ENCODE data around the gene AURKB.
A peak's percentile ranks its signal among the peaks of the same experiment; 100 is the strongest.
"Not testable (repeated sequence)": the region's sequence is repeated elsewhere in the genome, so short reads cannot be mapped to it uniquely, and the experiment has no call there.

AURKB gene

DNA sequence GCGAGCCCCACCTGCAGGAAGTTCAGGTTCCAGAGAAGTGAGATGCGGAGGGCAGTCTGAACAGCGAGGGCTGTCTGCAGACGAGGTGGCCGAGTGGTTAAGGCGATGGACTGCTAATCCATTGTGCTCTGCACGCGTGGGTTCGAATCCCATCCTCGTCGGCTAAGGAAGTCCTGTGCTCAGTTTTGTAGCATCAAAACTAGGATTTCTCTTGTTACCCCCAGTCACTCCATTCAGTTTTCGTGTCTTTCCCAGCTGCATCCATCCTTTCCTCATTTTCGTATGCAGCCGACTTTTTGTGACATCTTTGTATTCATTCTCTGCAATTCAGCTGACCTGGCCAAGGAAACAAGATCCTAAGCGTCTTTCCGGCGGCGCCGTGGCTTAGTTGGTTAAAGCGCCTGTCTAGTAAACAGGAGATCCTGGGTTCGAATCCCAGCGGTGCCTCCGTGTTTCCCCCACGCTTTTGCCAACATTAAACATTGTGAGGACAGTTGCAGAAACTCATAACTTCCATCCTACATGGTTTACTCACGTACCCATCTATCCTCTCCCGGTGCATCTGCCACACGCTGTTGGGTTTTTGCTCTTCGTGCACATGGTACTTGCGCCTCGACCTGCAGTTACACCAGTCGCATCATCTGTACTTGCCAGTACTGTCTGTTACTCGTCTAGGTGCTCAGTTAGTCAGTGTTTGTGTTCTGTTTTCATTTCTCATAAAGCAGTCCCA lies 23.4 kb downstream of the AURKB start:
- Histone ChIP-seq H3K4me3 (ENCODE audit: low read depth, low read length) (peak overlapping the region; percentile 90), H3K79me2 (ENCODE audit: control insufficient read depth, insufficient read depth, low read length, unreplicated experiment) (peaks cover 9% of the 10 kb centered on the region), H3K4me1 (ENCODE audit: control insufficient read depth, insufficient read depth, low read length, unreplicated experiment) (peaks cover 20% of the 10 kb centered on the region), H2AFZ (ENCODE audit: low read length, unreplicated experiment) (peak overlapping the region; percentile 71), H3K27me3 (ENCODE audit: insufficient read depth, low read length) (no peaks in the 10 kb centered on the region), H3K27ac (ENCODE audit: low read depth, low read length) (peak overlapping the region; percentile 83), H3K36me3 (ENCODE audit: insufficient read depth, low read length) (no peaks in the 10 kb centered on the region)

DNA sequence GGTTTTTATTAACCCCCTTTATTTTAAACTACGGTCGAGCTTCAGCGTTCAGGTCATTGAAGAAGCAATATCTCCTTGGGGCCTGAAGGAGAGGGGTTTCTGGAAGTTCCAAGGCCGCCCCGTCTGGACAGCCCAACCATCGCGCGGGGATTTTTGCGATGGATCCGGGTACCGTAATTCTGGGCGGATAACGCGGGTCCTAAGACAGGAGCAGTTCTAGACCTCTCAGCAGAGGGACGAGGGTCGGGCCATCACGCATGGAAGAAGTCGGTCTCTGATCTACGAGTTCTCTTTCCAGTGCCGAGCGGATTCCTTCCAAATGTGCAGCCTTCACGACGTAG lies 24.0 kb downstream of the AURKB start:
- Histone ChIP-seq H3K27ac (ENCODE audit: low read depth, low read length) (peak overlapping the region; percentile 83), H3K79me2 (ENCODE audit: control insufficient read depth, insufficient read depth, low read length, unreplicated experiment) (peaks cover 9% of the 10 kb centered on the region), H3K27me3 (ENCODE audit: insufficient read depth, low read length) (no peaks in the 10 kb centered on the region), H3K4me1 (ENCODE audit: control insufficient read depth, insufficient read depth, low read length, unreplicated experiment) (peaks cover 20% of the 10 kb centered on the region), H2AFZ (ENCODE audit: low read length, unreplicated experiment) (peak overlapping the region; percentile 71), H3K36me3 (ENCODE audit: insufficient read depth, low read length) (no peaks in the 10 kb centered on the region), H3K4me3 (ENCODE audit: low read depth, low read length) (peak overlapping the region; percentile 90)

DNA sequence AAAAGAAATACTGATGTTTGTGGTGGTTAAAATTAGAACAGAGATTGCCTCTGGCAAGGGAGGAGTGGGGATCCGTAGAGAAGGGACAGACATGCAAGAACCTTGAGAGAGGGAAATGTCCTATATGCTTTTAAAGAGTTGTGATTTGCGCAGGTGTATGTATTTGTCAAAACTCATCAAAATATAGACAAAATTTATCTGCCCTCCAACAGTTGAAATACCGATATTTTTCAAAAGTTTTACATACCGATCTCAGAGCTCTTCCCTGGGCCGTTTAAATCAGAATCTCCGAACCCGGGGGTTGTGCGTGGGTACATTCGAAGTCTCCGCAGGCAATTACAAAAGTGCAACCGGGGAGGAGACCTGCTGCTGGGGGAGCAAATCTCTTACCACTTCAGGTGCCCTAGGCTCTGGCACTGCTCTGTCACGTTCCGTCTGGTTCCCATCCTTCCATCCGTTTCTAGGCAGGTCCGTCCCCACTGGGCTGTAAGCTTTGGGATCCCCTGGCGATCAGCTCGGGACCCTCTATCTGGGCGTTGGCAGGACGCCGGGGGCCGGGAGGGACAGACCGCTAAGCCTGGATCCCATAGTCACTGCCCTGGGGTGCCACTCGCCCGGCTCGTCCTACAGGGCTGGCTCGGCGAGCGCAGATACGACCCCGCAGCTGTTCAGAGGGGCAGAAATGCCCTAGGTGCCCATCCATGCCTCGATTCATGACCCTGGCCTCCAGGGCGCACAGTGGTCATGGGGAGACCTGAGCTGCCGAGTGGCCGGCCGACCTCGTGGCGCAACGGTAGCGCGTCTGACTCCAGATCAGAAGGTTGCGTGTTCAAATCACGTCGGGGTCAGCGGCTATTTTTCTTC lies 24.6 kb downstream of the AURKB start:
- no peaks in the 10 kb centered on the region for H3K36me3 ChIP-seq (ENCODE audit: insufficient read depth, low read length)
- H3K4me1 ChIP-seq (ENCODE audit: control insufficient read depth, insufficient read depth, low read length, unreplicated experiment): peaks cover 19% of the 10 kb centered on the region
- no peaks in the 10 kb centered on the region for H3K27me3 ChIP-seq (ENCODE audit: insufficient read depth, low read length)
- peaks cover 9% of the 10 kb centered on the region for H3K79me2 ChIP-seq (ENCODE audit: control insufficient read depth, insufficient read depth, low read length, unreplicated experiment)
- H3K27ac ChIP-seq (ENCODE audit: low read depth, low read length): peak overlapping the region; percentile 83
- peak overlapping the region; percentile 86 for H2AFZ ChIP-seq (ENCODE audit: low read length, unreplicated experiment)
- peak overlapping the region; percentile 90 for H3K4me3 ChIP-seq (ENCODE audit: low read depth, low read length)

DNA sequence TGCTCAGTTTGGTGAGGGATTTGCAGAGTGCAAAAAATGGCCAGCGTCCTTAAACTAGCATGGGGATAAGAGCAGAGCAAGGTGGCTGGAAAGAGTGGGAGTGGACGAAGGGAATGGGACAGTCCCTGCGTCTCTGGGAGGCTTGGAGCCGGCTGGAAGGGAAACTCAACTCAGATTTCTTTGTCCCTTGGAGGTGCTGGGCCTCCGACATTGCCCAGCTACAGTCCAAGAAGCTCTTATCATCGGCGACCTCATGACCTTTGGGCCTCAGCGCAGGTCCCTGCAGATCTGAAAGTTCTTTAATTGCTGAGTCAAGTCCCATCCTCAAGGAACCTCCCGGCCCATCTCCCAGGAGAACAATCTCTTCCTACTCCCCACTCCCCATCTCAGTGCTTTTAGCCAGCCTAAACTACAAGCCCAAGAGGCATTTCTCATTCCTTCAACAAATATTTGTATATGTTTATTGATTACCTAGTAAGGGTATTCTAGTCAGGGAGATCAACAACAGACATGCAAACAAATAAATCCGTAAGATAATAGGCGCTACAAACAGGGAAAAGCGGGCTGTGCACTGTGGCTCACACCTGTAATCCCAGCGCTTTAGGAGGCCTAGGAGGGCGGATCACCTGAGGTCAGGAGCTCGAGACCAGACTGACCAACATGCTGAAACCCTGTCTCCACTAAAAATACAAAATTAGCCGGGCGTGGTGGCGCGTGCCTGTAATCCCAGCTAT lies 33.2 kb downstream of the AURKB start:
- H3K79me2 ChIP-seq (ENCODE audit: control insufficient read depth, insufficient read depth, low read length, unreplicated experiment): peaks cover 20% of the 10 kb centered on the region
- peak overlapping the region; percentile 99 for H2AFZ ChIP-seq (ENCODE audit: low read length, unreplicated experiment)
- no peaks in the 10 kb centered on the region for H3K27me3 ChIP-seq (ENCODE audit: insufficient read depth, low read length)
- H3K4me3 ChIP-seq (ENCODE audit: low read depth, low read length): peak overlapping the region; percentile 91
- peaks cover 26% of the 10 kb centered on the region for H3K4me1 ChIP-seq (ENCODE audit: control insufficient read depth, insufficient read depth, low read length, unreplicated experiment)
- no peaks in the 10 kb centered on the region for H3K36me3 ChIP-seq (ENCODE audit: insufficient read depth, low read length)
- peak overlapping the region; percentile 28; the same call in 1 of the 2 replicates for H3K27ac ChIP-seq (ENCODE audit: low read depth, low read length)

DNA sequence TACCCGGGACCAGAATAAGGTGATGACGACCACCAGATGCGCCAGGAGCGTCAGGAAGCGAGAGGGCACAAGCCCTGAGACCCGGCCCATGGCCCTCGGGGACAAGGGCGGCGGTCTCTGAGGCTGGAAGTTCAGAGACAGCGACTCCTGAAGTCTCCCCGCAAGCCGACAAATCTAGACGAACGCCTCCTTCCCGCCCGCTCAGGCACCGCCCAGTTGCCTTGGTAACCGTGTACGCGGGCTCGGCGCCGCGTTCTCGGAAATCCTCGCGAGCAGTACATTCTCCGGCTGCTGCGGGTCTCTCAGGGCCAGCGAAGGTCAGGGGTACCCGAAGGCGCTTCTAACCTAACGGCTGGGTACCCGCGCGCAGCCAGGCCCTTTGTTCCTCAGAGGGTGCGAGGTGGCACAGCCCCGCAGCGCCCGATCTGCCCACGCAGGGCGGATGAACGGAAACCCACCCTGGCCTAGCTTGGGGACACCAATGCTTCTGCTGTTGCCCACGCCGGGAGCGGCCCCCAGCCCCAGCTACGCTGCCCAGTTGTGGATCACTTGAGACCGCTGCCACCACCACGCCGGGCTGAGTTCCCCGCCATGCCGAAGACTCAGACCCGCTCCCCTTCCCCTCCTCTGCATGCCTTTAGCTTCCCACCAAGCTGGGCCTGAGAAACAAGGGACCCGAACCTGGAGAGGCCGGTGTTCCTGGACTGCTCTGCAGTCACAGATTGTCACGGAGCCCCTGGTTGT lies 34.0 kb downstream of the AURKB start, which contains the start of gene TMEM107:
Gene TMEM107 (minus strand): TSS at position 184 of the 744 bp plus-strand sequence. CDS start 94 bp downstream, at position 90.
- Histone ChIP-seq H3K27me3 (ENCODE audit: insufficient read depth, low read length) (no peaks in the 10 kb centered on the region), H3K27ac (ENCODE audit: low read depth, low read length) (peak within 1 kb of the TSS; percentile 61), H3K4me3 (ENCODE audit: low read depth, low read length) (peak within 1 kb of the TSS; percentile 91), H3K79me2 (ENCODE audit: control insufficient read depth, insufficient read depth, low read length, unreplicated experiment) (peaks cover 20% of the 10 kb centered on the region), H3K4me1 (ENCODE audit: control insufficient read depth, insufficient read depth, low read length, unreplicated experiment) (peaks cover 26% of the 10 kb centered on the region), H2AFZ (ENCODE audit: low read length, unreplicated experiment) (peak within 1 kb of the TSS; percentile 99), H3K36me3 (ENCODE audit: insufficient read depth, low read length) (no peaks in the 10 kb centered on the region)

DNA sequence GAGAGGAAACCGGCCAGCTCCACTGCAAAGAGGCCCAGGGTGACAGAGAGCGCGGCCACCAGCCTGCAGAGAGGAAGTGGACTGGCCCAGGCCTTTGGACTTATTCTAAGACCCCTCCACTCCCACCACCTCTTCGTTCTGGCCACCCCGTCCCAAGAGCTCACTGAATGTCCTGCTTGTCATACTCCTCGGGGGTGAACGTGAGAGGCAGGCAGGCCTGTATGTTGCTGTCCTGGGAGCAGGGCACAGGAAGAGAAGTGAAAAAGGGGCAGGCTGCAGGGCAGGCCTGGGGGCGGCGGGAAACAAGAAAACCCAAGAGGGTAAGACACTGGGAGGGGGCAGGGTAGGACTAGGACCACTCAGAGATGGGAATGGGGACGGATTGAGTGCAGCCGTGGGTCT lies 34.6 kb downstream of the AURKB start:
- Histone ChIP-seq H3K27ac (ENCODE audit: low read depth, low read length) (peak overlapping the region; percentile 61), H2AFZ (ENCODE audit: low read length, unreplicated experiment) (peak overlapping the region; percentile 99), H3K79me2 (ENCODE audit: control insufficient read depth, insufficient read depth, low read length, unreplicated experiment) (peaks cover 20% of the 10 kb centered on the region), H3K4me1 (ENCODE audit: control insufficient read depth, insufficient read depth, low read length, unreplicated experiment) (peaks cover 26% of the 10 kb centered on the region), H3K27me3 (ENCODE audit: insufficient read depth, low read length) (no peaks in the 10 kb centered on the region), H3K36me3 (ENCODE audit: insufficient read depth, low read length) (no peaks in the 10 kb centered on the region), H3K4me3 (ENCODE audit: low read depth, low read length) (peak overlapping the region; percentile 91)

DNA sequence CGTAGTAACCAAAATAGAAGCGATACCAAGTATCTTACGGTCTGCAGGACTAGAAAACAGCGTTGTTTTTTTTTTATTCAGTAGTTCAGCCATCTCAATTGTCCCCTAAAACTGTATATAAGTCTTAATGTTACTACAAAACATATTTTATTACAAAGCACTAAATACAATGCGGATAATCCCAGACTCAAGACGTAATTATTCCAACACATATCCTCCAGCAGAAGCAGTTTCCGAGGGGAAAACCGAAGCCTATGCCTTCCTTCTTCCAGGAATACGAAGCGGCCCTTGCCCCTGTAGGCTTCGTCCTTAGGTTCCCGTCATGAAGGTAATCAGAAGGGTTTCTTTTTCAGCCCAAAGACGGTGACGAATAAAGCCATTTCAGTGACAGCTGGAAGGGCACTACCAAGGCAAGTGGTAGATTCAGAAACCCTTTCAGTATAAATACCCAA lies 36.5 kb downstream of the AURKB start:
- Histone ChIP-seq H3K4me1 (ENCODE audit: control insufficient read depth, insufficient read depth, low read length, unreplicated experiment) (peaks cover 26% of the 10 kb centered on the region), H3K36me3 (ENCODE audit: insufficient read depth, low read length) (no peaks in the 10 kb centered on the region), H3K27ac (ENCODE audit: low read depth, low read length) (peak overlapping the region; percentile 94), H3K79me2 (ENCODE audit: control insufficient read depth, insufficient read depth, low read length, unreplicated experiment) (peaks cover 20% of the 10 kb centered on the region), H2AFZ (ENCODE audit: low read length, unreplicated experiment) (peak overlapping the region; percentile 94), H3K4me3 (ENCODE audit: low read depth, low read length) (peak overlapping the region; percentile 73), H3K27me3 (ENCODE audit: insufficient read depth, low read length) (no peaks in the 10 kb centered on the region)

DNA sequence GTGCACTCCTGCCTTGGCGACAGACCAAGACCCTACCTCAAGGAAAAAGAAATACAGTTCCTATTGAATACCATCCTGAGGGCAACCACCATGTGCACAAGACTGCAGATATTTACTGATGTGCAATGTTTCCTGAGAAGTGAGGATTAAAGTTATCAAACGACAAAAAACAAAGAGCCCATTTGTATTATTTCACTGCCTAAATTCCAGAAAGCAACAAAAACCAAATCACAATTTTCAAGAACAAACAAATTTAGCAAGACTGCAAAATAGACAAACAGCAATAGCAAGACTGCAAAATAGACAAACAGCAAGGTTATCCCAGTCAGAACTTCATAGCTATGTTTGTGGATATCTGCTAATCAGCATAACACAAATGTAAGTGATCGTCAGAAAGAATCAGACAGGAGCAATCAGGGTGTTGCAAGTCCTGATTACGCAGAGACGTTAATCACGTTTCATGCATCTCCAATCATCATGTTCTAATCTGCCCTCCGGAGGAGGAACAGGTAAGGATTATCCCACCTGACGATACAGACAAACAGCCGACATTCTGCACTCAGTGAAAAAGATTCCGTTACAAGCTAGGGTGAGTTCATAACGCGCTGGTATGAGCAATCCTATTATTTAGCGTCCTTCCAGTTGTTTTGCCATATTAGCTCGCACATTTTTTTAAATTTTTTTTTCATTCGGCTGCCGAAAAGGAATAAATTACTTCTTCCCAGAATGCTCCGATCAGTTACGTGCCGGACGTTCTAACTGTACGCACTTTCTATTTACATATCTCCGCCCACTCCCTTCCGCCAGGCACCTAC lies 37.1 kb downstream of the AURKB start:
- H3K27ac ChIP-seq (ENCODE audit: low read depth, low read length): peak overlapping the region; percentile 94
- no peaks in the 10 kb centered on the region for H3K27me3 ChIP-seq (ENCODE audit: insufficient read depth, low read length)
- H3K79me2 ChIP-seq (ENCODE audit: control insufficient read depth, insufficient read depth, low read length, unreplicated experiment): peaks cover 20% of the 10 kb centered on the region
- peaks cover 26% of the 10 kb centered on the region for H3K4me1 ChIP-seq (ENCODE audit: control insufficient read depth, insufficient read depth, low read length, unreplicated experiment)
- H3K36me3 ChIP-seq (ENCODE audit: insufficient read depth, low read length): no peaks in the 10 kb centered on the region
- H2AFZ ChIP-seq (ENCODE audit: low read length, unreplicated experiment): no peak overlapping the region
- H3K4me3 ChIP-seq (ENCODE audit: low read depth, low read length): peak overlapping the region; percentile 73

DNA sequence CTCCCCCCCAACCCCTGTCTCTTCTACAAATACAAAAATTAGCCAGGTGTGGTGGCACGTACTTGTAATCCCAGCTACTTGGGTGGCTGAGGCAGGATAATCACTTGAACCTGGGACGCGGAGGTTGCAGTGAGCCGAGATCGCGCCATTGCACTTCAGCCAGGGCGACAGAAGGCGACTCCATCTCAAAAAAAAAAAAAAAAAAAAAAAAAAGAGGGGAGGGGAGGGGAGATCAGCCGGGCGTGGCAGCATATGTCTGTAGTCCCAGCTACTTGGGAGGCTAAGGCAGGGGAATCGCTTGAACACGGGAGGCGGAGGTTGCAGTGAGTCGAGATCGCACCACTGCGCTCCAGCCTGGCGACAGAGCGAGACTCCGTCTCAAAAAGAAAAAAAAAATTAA lies 40.2 kb downstream of the AURKB start:
- not testable (repeated sequence) for H3K27ac ChIP-seq (ENCODE audit: low read depth, low read length); H3K36me3 ChIP-seq (ENCODE audit: insufficient read depth, low read length); H3K79me2 ChIP-seq (ENCODE audit: control insufficient read depth, insufficient read depth, low read length, unreplicated experiment); H3K4me3 ChIP-seq (ENCODE audit: low read depth, low read length); H2AFZ ChIP-seq (ENCODE audit: low read length, unreplicated experiment); H3K27me3 ChIP-seq (ENCODE audit: insufficient read depth, low read length)
- peaks cover 20% of the 10 kb centered on the region for H3K4me1 ChIP-seq (ENCODE audit: control insufficient read depth, insufficient read depth, low read length, unreplicated experiment)

All from ACC112 (cell line).